ENCODE results near the gene PKP3. TPM values are rescaled to one million over a fixed set of nuclear protein-coding genes. Genes with fewer than 3 reads are reported as not detected.
"Not testable (repeated sequence)": the region's sequence is repeated elsewhere in the genome, so short reads cannot be mapped to it uniquely, and the experiment has no call there.

Gene PKP3
- polyA plus RNA-seq, 1 of the 3 experiments (the other 2 are of a cell fraction) = 1.4 TPM

DNA sequence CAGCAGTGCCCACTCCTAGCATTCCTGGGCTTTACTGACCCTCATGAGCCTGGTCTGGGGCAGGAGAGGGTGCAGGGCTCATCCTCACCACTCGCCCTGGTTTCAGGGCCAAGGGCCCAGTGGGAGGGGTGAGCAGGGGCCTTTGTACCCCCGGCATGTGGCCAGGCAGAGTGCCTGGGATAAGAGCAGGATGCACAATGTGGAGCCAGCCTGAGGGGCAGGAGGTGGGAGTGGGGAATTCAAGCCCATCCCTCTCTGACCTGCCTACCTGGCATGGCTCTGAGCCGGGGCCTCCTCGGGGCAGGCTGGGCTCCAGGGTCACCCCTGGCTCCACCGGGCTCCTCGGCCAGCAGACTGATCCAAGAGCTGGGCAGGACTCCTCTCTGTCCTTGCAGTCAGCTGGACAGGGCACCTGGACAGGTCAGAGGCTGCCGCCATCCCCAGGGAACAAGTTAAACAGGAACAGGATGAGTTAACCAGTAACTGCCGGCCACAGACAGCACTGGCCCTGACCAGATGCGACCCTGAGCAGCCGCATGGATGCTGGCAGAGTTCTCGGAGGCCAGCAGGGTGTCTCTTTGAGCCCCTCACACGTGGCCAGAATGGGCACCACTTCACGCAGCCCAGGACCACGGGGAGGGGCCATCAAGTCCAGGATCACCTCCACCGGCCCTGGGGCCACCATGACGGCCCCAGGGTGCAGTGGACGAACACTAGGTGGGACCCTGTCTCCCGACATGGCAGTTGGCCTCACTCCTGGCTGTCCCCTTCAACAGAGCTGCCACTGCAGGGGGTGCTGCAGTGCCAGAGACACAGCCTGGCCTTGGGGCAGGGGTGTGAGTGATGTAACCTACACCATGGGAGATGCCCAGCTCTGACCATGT lies 15.8 kb downstream of the PKP3 start:
- 0 out of 2 replicates have a peak, but pooled peaks cover 5% of the 10 kb centered on the region for H3K27me3 ChIP-seq (ENCODE audit: insufficient read depth)

DNA sequence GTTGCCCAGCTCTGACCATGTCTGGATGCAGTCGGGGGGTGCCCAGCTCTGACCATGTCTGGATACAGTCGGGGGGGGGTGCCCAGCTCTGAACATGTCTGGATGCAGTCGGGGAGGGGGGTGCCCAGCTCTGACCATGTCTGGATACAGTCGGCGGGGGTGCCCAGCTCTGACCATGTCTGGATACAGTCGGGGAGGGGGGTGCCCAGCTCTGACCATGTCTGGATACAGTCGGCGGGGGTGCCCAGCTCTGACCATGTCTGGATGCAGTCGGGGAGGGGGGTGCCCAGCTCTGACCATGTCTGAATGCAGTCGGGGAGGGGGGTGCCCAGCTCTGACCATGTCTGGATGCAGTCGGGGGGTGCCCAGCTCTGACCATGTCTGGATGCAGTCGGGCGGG lies 16.7 kb downstream of the PKP3 start:
- H3K9ac ChIP-seq; H4K20me1 ChIP-seq (ENCODE audit: insufficient read depth); H3F3A ChIP-seq (replicated peaks; ENCODE audit: insufficient read depth); H3K4me3 ChIP-seq (ENCODE audit: low read depth in 2 of 2, low read length in 1 of 2); H3K36me3 ChIP-seq (replicated peaks in 1 of 2; ENCODE audit: control insufficient read depth in 1 of 2, insufficient read depth in 2 of 2, low read length in 1 of 2); H3K27ac ChIP-seq (ENCODE audit: low read depth in 2 of 2, low read length in 1 of 2); DNase-seq; H2AFZ ChIP-seq (ENCODE audit: low read depth); H3K27me3 ChIP-seq (ENCODE audit: insufficient read depth); H3K9me3 ChIP-seq; H3K9me2 ChIP-seq; POLR2A ChIA-PET; H3K79me2 ChIP-seq (ENCODE audit: insufficient read depth); H3K4me2 ChIP-seq: not testable (repeated sequence)
- H3K4me1 ChIP-seq (ENCODE audit: control insufficient read depth in 1 of 2, insufficient read depth in 2 of 2, low read depth in 1 of 2, low read length in 1 of 2) = peaks cover 0 to 17% of the 10 kb centered on the region in 2 experiments; a peak in 1 of 4 replicates
- CTCF ChIA-PET = interaction anchor here (0.8 to 5.9 kb wide), 5 partner anchors 9 to 107 kb away, joined by 3 to 31 read pairs (median 3); partner anchors contain the start of gene ANO9
- 46% methylated on average over 10 of the region's 13 CpGs for WGBS (ENCODE audit: low lambda C conversion rate)

More for the DNA sequence above, 15.8 kb downstream of the PKP3 start:
- H3K27ac ChIP-seq (ENCODE audit: low read depth in 2 of 2, low read length in 1 of 2) = no peak overlapping the region
- no peaks in the 10 kb centered on the region for H3F3A ChIP-seq (replicated peaks; ENCODE audit: insufficient read depth)
- no peaks in the 10 kb centered on the region for H3K9me3 ChIP-seq
- H2AFZ ChIP-seq (ENCODE audit: low read depth) = no peak overlapping the region
- TF ChIP-seq RFX5 (IDR thresholded peaks at IDR 0.05; ENCODE audit: low read length) (no peak), SMC3 (IDR thresholded peaks at IDR 0.05; ENCODE audit: low read depth, low read length) (no peak), NRF1 (IDR thresholded peaks at IDR 0.05; ENCODE audit: low read depth, low read length) (no peak), FOXJ3 (CRISPR knock-in tag; IDR thresholded peaks at IDR 0.05) (no peak), MXI1 (IDR thresholded peaks at IDR 0.05; ENCODE audit: low read depth, low read length) (no peak), EZH2phosphoT487 (IDR thresholded peaks at IDR 0.05; ENCODE audit: borderline replicate concordance, low read depth) (no peak), RXRA (IDR thresholded peaks at IDR 0.05; ENCODE audit: borderline replicate concordance, low read depth) (no peak), POLR2AphosphoS5 (IDR thresholded peaks at IDR 0.05; ENCODE audit: low read depth, low read length) (no peak), TAF1 (IDR thresholded peaks at IDR 0.05; ENCODE audit: borderline replicate concordance, low read depth, low read length) (no peak), CHD2 (IDR thresholded peaks at IDR 0.05; ENCODE audit: low read length, partially characterized antibody) (no peak), RAD21 (IDR thresholded peaks at IDR 0.05; ENCODE audit: low read length) (no peak; the same call in 1 of the 2 replicates)
- TF ChIP-seq, protein P1, sequence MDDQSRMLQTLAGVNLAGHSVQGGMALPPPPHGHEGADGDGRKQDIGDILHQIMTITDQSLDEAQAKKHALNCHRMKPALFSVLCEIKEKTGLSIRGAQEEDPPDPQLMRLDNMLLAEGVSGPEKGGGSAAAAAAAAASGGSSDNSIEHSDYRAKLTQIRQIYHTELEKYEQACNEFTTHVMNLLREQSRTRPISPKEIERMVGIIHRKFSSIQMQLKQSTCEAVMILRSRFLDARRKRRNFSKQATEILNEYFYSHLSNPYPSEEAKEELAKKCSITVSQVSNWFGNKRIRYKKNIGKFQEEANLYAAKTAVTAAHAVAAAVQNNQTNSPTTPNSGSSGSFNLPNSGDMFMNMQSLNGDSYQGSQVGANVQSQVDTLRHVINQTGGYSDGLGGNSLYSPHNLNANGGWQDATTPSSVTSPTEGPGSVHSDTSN (IDR thresholded peaks at IDR 0.05) = no peak
- TF ChIP-seq, protein P2, sequence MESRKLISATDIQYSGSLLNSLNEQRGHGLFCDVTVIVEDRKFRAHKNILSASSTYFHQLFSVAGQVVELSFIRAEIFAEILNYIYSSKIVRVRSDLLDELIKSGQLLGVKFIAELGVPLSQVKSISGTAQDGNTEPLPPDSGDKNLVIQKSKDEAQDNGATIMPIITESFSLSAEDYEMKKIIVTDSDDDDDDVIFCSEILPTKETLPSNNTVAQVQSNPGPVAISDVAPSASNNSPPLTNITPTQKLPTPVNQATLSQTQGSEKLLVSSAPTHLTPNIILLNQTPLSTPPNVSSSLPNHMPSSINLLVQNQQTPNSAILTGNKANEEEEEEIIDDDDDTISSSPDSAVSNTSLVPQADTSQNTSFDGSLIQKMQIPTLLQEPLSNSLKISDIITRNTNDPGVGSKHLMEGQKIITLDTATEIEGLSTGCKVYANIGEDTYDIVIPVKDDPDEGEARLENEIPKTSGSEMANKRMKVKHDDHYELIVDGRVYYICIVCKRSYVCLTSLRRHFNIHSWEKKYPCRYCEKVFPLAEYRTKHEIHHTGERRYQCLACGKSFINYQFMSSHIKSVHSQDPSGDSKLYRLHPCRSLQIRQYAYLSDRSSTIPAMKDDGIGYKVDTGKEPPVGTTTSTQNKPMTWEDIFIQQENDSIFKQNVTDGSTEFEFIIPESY (IDR thresholded peaks at IDR 0.05; ENCODE audit: borderline replicate concordance, low read depth) = no peak
- TF ChIP-seq, protein P3, sequence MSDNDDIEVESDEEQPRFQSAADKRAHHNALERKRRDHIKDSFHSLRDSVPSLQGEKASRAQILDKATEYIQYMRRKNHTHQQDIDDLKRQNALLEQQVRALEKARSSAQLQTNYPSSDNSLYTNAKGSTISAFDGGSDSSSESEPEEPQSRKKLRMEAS (IDR thresholded peaks at IDR 0.05; ENCODE audit: low read depth) = no peak
- TF ChIP-seq, protein P4, sequence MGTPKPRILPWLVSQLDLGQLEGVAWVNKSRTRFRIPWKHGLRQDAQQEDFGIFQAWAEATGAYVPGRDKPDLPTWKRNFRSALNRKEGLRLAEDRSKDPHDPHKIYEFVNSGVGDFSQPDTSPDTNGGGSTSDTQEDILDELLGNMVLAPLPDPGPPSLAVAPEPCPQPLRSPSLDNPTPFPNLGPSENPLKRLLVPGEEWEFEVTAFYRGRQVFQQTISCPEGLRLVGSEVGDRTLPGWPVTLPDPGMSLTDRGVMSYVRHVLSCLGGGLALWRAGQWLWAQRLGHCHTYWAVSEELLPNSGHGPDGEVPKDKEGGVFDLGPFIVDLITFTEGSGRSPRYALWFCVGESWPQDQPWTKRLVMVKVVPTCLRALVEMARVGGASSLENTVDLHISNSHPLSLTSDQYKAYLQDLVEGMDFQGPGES (IDR thresholded peaks at IDR 0.05; ENCODE audit: low read depth, low read length) = no peak
- TF ChIP-seq, protein P5, sequence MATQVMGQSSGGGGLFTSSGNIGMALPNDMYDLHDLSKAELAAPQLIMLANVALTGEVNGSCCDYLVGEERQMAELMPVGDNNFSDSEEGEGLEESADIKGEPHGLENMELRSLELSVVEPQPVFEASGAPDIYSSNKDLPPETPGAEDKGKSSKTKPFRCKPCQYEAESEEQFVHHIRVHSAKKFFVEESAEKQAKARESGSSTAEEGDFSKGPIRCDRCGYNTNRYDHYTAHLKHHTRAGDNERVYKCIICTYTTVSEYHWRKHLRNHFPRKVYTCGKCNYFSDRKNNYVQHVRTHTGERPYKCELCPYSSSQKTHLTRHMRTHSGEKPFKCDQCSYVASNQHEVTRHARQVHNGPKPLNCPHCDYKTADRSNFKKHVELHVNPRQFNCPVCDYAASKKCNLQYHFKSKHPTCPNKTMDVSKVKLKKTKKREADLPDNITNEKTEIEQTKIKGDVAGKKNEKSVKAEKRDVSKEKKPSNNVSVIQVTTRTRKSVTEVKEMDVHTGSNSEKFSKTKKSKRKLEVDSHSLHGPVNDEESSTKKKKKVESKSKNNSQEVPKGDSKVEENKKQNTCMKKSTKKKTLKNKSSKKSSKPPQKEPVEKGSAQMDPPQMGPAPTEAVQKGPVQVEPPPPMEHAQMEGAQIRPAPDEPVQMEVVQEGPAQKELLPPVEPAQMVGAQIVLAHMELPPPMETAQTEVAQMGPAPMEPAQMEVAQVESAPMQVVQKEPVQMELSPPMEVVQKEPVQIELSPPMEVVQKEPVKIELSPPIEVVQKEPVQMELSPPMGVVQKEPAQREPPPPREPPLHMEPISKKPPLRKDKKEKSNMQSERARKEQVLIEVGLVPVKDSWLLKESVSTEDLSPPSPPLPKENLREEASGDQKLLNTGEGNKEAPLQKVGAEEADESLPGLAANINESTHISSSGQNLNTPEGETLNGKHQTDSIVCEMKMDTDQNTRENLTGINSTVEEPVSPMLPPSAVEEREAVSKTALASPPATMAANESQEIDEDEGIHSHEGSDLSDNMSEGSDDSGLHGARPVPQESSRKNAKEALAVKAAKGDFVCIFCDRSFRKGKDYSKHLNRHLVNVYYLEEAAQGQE (IDR thresholded peaks at IDR 0.05; ENCODE audit: low read depth, low read length) = no peak
- H3K9me2 ChIP-seq = no peaks in the 10 kb centered on the region
- H3K4me3 ChIP-seq (ENCODE audit: low read depth in 2 of 2, low read length in 1 of 2) = no peak overlapping the region
- DNase-seq = no peak
- peaks cover 0 to 19% of the 10 kb centered on the region in 2 experiments; a peak in 1 of 4 replicates for H3K4me1 ChIP-seq (ENCODE audit: control insufficient read depth in 1 of 2, insufficient read depth in 2 of 2, low read depth in 1 of 2, low read length in 1 of 2)
- H3K4me2 ChIP-seq = no peak overlapping the region
- H3K9ac ChIP-seq = no peak overlapping the region
- ChIA-PET POLR2A (no interaction called here), CTCF (interaction anchor here (0.6 to 6.6 kb wide), 8 partner anchors 9 to 161 kb away, joined by 3 to 77 read pairs (median 3); partner anchors contain the start of genes ANO9 and PTDSS2)
- WGBS (ENCODE audit: low lambda C conversion rate) = no CpG with 5 or more reads among the region's 18 CpGs
- H3K79me2 ChIP-seq (ENCODE audit: insufficient read depth) = no peaks in the 10 kb centered on the region
- H3K36me3 ChIP-seq (replicated peaks in 1 of 2; ENCODE audit: control insufficient read depth in 1 of 2, insufficient read depth in 2 of 2, low read length in 1 of 2) = no peaks in the 10 kb centered on the region
- no peaks in the 10 kb centered on the region for H4K20me1 ChIP-seq (ENCODE audit: insufficient read depth)
